Measurements from ENCODE around the gene MAST4.

MAST4 gene

GRCh38 chr5:66867618-66868322 lies 271.6 kb downstream of the MAST4 start:
- no peak for DNase-seq (ENCODE audit: low read depth in 2 of 2, low spot score in 1 of 2)

GRCh38 chr5:66869347-66869746 lies 273.2 kb downstream of the MAST4 start:
- no peak for DNase-seq (ENCODE audit: low read depth in 2 of 2, low spot score in 1 of 2)

- DNase-seq (ENCODE audit: low read depth in 2 of 2, low spot score in 1 of 2): no peak
Measured at GRCh38 chr5:66870708-66871107, 274.5 kb downstream of the MAST4 start.

GRCh38 chr5:66871651-66872050 lies 275.5 kb downstream of the MAST4 start:
- DNase-seq (ENCODE audit: low read depth in 2 of 2, low spot score in 1 of 2): no peak

- DNase-seq (ENCODE audit: low read depth in 2 of 2, low spot score in 1 of 2): no peak
Measured at GRCh38 chr5:66872736-66873331, 276.6 kb downstream of the MAST4 start.

GRCh38 chr5:66874004-66874403 lies 277.8 kb downstream of the MAST4 start:
- DNase-seq (ENCODE audit: low read depth in 2 of 2, low spot score in 1 of 2): no peak

GRCh38 chr5:66875315-66875714 lies 279.1 kb downstream of the MAST4 start:
- no peak for DNase-seq (ENCODE audit: low read depth in 2 of 2, low spot score in 1 of 2)

GRCh38 chr5:66876266-66876807 lies 280.1 kb downstream of the MAST4 start:
- DNase-seq (ENCODE audit: low read depth in 2 of 2, low spot score in 1 of 2): no peak

- DNase-seq (ENCODE audit: low read depth in 2 of 2, low spot score in 1 of 2): no peak
Measured at GRCh38 chr5:66877843-66878242, 281.6 kb downstream of the MAST4 start.

GRCh38 chr5:66880401-66880800 lies 284.2 kb downstream of the MAST4 start:
- DNase-seq (ENCODE audit: low read depth in 2 of 2, low spot score in 1 of 2): no peak

- DNase-seq (ENCODE audit: low read depth in 2 of 2, low spot score in 1 of 2): no peak
Measured at GRCh38 chr5:66881480-66882161, 285.4 kb downstream of the MAST4 start.

GRCh38 chr5:66882606-66883227 lies 286.5 kb downstream of the MAST4 start:
- DNase-seq (ENCODE audit: low read depth in 2 of 2, low spot score in 1 of 2): no peak

- no peak for DNase-seq (ENCODE audit: low read depth in 2 of 2, low spot score in 1 of 2)
Measured at GRCh38 chr5:66884564-66885243, 288.5 kb downstream of the MAST4 start.

- no peak for DNase-seq (ENCODE audit: low read depth in 2 of 2, low spot score in 1 of 2)
Measured at GRCh38 chr5:66886941-66887340, 290.7 kb downstream of the MAST4 start.

GRCh38 chr5:66888613-66889012 lies 292.4 kb downstream of the MAST4 start:
- no peak for DNase-seq (ENCODE audit: low read depth in 2 of 2, low spot score in 1 of 2)

- DNase-seq (ENCODE audit: low read depth in 2 of 2, low spot score in 1 of 2): no peak
Measured at GRCh38 chr5:66889056-66889455, 292.9 kb downstream of the MAST4 start.

- no peak for DNase-seq (ENCODE audit: low read depth in 2 of 2, low spot score in 1 of 2)
Measured at GRCh38 chr5:66889524-66889923, 293.3 kb downstream of the MAST4 start.

GRCh38 chr5:66891184-66891925 lies 295.2 kb downstream of the MAST4 start:
- DNase-seq (ENCODE audit: low read depth in 2 of 2, low spot score in 1 of 2): no peak

- DNase-seq (ENCODE audit: low read depth in 2 of 2, low spot score in 1 of 2): no peak
Measured at GRCh38 chr5:66892716-66893115, 296.5 kb downstream of the MAST4 start.

GRCh38 chr5:66894480-66895240 lies 298.5 kb downstream of the MAST4 start:
- no peak for DNase-seq (ENCODE audit: low read depth in 2 of 2, low spot score in 1 of 2)
